ENCODE measurements around the gene KLK7. TPM values are rescaled to one million over a fixed set of nuclear protein-coding genes. Genes with fewer than 3 reads are reported as not detected.
"Not testable (repeated sequence)": the region's sequence is repeated elsewhere in the genome, so short reads cannot be mapped to it uniquely, and the experiment has no call there.

Gene KLK7
- polyA plus RNA-seq, 1 donor: 0.42 TPM

DNA sequence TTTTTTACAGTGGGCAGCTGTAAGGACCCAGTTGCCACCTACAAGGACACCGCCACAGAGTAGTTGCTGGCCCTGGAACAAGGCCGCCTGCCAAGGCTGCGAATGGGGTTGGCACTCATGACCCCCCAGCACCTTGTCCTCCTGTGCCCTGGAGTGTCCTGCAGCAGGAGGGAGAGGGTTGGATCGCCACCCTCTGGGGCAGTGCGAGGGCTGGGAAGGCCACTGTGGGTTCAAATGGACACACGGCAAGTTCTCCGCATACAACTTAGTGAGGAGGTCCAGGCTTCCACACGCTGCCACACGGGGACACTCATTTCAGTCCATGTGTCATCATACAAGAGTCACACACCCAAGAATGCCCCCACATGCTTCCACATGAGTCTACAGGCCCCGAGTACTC, 16.7 kb upstream of the KLK7 start:
- Histone ChIP-seq H3K27ac (ENCODE audit: low read length) (no peak overlapping the region), H3K4me3 (ENCODE audit: low read length) (no peak overlapping the region), H3K9me3 (ENCODE audit: control insufficient read depth, low read depth, low read length) (peaks cover 3% of the 10 kb centered on the region), H3K4me1 (ENCODE audit: control insufficient read depth, insufficient read depth, low read length) (no peaks in the 10 kb centered on the region), H3K36me3 (ENCODE audit: control insufficient read depth, insufficient read depth, low read length) (no peaks in the 10 kb centered on the region), H3K27me3 (ENCODE audit: control insufficient read depth, insufficient read depth, low read length) (peaks cover 19% of the 10 kb centered on the region)
- no CpG with 5 or more reads among the region's 10 CpGs for WGBS (ENCODE audit: insufficient coverage, low lambda C conversion rate)
- no peak for DNase-seq

DNA sequence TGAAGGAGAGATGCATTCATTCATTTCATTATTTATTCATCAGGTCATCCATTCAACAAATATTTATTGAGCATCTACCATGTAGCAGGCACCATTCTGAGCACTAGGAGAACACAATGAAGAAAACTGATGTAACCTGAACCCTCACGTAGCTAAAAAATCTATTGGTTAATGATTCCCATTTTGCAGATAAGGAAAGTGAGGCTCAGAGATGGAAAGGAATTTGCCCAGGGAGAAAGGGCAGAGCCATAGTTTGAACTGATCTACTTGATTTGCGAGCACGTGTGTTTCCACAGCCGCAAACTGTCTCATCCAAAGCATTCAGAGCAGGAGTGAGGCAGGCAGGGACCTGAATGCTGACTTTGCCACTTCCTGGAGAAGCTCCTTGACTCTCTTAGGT, 15.0 kb upstream of the KLK7 start:
- Histone ChIP-seq H3K4me1 (ENCODE audit: control insufficient read depth, insufficient read depth, low read length) (no peaks in the 10 kb centered on the region), H3K27ac (ENCODE audit: low read length) (no peak overlapping the region), H3K9me3 (ENCODE audit: control insufficient read depth, low read depth, low read length) (peaks cover 3% of the 10 kb centered on the region), H3K27me3 (ENCODE audit: control insufficient read depth, insufficient read depth, low read length) (peaks cover 19% of the 10 kb centered on the region), H3K4me3 (ENCODE audit: low read length) (no peak overlapping the region), H3K36me3 (ENCODE audit: control insufficient read depth, insufficient read depth, low read length) (no peaks in the 10 kb centered on the region)
- no peak for DNase-seq
- no CpG with 5 or more reads among the region's 4 CpGs for WGBS (ENCODE audit: insufficient coverage, low lambda C conversion rate)

DNA sequence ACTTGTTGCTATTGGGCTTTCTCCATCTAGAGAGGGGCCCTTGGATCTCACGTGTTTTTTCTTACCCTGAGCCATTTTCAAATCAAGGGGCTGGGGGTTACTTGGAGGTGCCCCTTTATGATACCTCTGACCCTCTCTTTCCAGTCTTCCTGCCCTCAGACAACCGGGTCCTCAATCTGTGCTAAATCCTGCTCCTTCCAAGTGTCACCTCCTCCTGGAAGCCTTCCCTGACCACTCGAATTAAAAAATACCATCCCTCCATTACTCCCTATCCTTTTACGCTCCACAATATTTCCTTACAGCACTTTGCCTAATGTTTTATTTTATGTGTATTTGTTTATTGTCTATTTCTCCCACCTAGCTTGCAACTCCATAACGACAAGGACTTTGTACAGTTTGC, 14.3 kb upstream of the KLK7 start:
- Histone ChIP-seq H3K4me1 (ENCODE audit: control insufficient read depth, insufficient read depth, low read length) (no peaks in the 10 kb centered on the region), H3K36me3 (ENCODE audit: control insufficient read depth, insufficient read depth, low read length) (no peaks in the 10 kb centered on the region), H3K4me3 (ENCODE audit: low read length) (no peak overlapping the region), H3K9me3 (ENCODE audit: control insufficient read depth, low read depth, low read length) (peaks cover 3% of the 10 kb centered on the region), H3K27ac (ENCODE audit: low read length) (no peak overlapping the region), H3K27me3 (ENCODE audit: control insufficient read depth, insufficient read depth, low read length) (peaks cover 19% of the 10 kb centered on the region)
- no CpG with 5 or more reads among the region's 5 CpGs for WGBS (ENCODE audit: insufficient coverage, low lambda C conversion rate)
- DNase-seq: no peak

DNA sequence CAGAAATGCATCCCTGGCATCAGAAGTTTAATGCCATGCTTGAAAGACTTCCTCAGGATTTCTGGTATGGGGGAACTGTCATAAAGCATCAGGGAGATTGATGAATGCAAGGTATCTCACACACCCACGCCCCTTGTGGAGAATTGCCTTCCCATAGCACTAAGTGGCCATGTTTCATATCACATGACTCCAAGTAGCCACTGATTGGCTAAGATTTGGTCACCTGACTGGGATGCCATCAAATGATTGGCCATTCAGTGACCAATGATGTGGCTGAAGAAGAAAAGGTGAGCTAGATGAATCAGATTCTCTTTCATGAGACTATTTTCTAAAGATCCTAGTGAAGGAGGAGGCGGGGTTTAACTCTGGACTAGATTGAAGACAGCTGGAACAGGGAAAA, 10.4 kb upstream of the KLK7 start:
- Histone ChIP-seq H3K27ac (ENCODE audit: low read length) (no peak overlapping the region), H3K4me3 (ENCODE audit: low read length) (no peak overlapping the region), H3K4me1 (ENCODE audit: control insufficient read depth, insufficient read depth, low read length) (no peaks in the 10 kb centered on the region), H3K27me3 (ENCODE audit: control insufficient read depth, insufficient read depth, low read length) (peaks cover 3% of the 10 kb centered on the region), H3K36me3 (ENCODE audit: control insufficient read depth, insufficient read depth, low read length) (no peaks in the 10 kb centered on the region), H3K9me3 (ENCODE audit: control insufficient read depth, low read depth, low read length) (no peaks in the 10 kb centered on the region)
- DNase-seq: no peak
- WGBS (ENCODE audit: insufficient coverage, low lambda C conversion rate): 100% methylated on average over 1 of the region's 2 CpGs

DNA sequence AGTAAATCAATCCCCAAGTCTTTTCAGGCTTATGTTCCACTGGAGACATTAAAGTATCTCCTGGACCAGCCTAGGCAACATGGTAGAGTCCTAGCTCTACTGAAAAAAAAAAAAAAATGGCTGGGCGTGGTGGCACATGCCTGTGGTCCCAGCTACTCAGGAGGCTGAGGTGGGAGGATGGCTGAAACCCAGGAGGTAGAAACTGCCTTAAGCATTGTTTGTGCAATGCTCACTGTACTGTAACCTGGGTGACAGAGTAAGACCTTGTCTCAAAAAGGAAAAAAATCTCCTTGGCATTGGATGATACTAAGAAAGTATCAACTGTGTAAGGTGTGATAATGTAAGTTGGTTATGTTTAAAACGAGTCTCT, 8.9 kb upstream of the KLK7 start:
- Histone ChIP-seq H3K27me3 (ENCODE audit: control insufficient read depth, insufficient read depth, low read length) (peaks cover 3% of the 10 kb centered on the region), H3K9me3 (ENCODE audit: control insufficient read depth, low read depth, low read length) (no peaks in the 10 kb centered on the region), H3K4me3 (ENCODE audit: low read length) (no peak overlapping the region), H3K27ac (ENCODE audit: low read length) (no peak overlapping the region), H3K36me3 (ENCODE audit: control insufficient read depth, insufficient read depth, low read length) (no peaks in the 10 kb centered on the region), H3K4me1 (ENCODE audit: control insufficient read depth, insufficient read depth, low read length) (no peaks in the 10 kb centered on the region)
- WGBS (ENCODE audit: insufficient coverage, low lambda C conversion rate): 75% methylated on average over 1 of the region's 2 CpGs
- no peak for DNase-seq

DNA sequence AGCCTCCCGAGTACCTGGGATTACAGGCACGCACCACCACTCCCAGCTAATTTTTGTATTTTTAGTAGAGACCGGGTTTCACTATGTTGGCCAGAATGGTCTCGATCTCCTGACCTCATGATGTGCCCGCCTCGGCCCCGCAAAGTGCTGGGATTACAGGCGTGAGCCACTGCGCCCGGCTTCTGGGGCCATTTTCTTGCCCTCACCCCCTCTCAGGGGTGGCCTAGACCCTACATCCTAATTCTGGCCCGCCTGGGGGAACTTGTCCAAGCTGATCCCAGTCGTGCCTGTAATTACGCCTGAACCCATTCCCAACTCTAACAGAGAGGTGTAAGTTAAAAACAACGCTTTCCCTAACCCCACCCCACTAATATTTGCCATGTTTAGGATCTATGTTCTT, 699 bp upstream of the KLK7 start:
- WGBS (ENCODE audit: insufficient coverage, low lambda C conversion rate): no CpG with 5 or more reads among the region's 14 CpGs

GRCh38 chr19:50982186-50982585, 1.5 kb downstream of the KLK7 start:
- no peak for DNase-seq
- H3K36me3 ChIP-seq (ENCODE audit: control insufficient read depth, insufficient read depth, low read length): no peaks in the 10 kb centered on the region
- peaks cover 7% of the 10 kb centered on the region for H3K27me3 ChIP-seq (ENCODE audit: control insufficient read depth, insufficient read depth, low read length)
- H3K9me3 ChIP-seq (ENCODE audit: control insufficient read depth, low read depth, low read length): no peaks in the 10 kb centered on the region
- H3K27ac ChIP-seq (ENCODE audit: low read length): no peak overlapping the region
- no peak overlapping the region for H3K4me3 ChIP-seq (ENCODE audit: low read length)
- no CpG with 5 or more reads among the region's 4 CpGs for WGBS (ENCODE audit: insufficient coverage, low lambda C conversion rate)
- H3K4me1 ChIP-seq (ENCODE audit: control insufficient read depth, insufficient read depth, low read length): no peaks in the 10 kb centered on the region

More for the DNA sequence above, 699 bp upstream of the KLK7 start:
- not testable (repeated sequence) for H3K4me3 ChIP-seq (ENCODE audit: low read length); H3K36me3 ChIP-seq (ENCODE audit: control insufficient read depth, insufficient read depth, low read length); DNase-seq; H3K4me1 ChIP-seq (ENCODE audit: control insufficient read depth, insufficient read depth, low read length); H3K27me3 ChIP-seq (ENCODE audit: control insufficient read depth, insufficient read depth, low read length); H3K9me3 ChIP-seq (ENCODE audit: control insufficient read depth, low read depth, low read length); H3K27ac ChIP-seq (ENCODE audit: low read length)

DNA sequence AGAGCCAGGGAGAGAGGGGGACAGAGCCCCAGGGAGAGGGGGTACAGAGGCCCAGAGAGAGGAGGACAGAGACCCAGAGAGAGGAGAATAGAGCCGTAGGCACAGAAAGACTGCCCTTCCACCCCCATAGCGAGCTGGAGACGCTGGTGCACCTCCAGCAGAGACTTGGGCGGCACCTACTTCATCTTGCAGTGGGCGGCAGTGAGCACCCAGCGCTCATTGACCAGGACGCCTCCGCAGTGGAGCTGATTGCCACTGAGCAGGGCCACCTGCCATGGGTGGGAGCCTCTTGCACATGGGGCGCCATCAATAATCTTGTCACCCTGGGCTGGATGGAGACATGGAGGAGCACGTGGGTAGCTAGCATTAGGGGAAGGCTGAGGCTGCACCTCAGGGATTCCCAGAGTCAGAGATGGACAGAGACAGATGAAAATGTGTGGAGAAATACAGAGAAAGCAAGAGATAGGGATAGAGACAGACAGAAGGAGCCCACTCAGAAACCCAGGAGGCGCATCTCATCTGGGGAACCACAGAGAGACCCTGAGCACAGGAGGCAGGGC, 2.0 kb downstream of the KLK7 start:
- H3K4me1 ChIP-seq (ENCODE audit: control insufficient read depth, insufficient read depth, low read length): no peaks in the 10 kb centered on the region
- DNase-seq: no peak
- H3K27ac ChIP-seq (ENCODE audit: low read length): no peak overlapping the region
- H3K27me3 ChIP-seq (ENCODE audit: control insufficient read depth, insufficient read depth, low read length): peaks cover 7% of the 10 kb centered on the region
- H3K36me3 ChIP-seq (ENCODE audit: control insufficient read depth, insufficient read depth, low read length): no peaks in the 10 kb centered on the region
- H3K9me3 ChIP-seq (ENCODE audit: control insufficient read depth, low read depth, low read length): no peaks in the 10 kb centered on the region
- WGBS (ENCODE audit: insufficient coverage, low lambda C conversion rate): 100% methylated on average over 1 of the region's 11 CpGs
- H3K4me3 ChIP-seq (ENCODE audit: low read length): no peak overlapping the region

DNA sequence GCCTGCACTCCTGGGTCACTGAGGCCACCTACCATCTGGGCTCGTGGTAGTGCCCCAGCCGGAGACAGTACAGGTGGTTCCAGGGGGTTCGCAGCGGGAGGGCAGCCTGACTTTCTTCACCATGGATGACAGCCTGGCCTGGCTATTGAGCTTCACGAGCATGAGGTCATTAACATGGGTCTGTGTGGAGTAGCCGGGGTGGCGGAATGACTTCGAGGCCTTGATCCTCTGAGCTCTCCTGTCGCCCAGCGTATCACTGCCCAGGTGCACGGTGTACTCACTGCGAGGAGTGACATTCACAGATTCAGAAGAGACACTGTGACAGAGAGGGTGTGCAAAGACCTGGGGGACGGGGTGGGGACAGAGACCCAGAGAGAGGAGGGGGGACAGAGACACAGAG, 3.5 kb downstream of the KLK7 start:
- DNase-seq: no peak
- Histone ChIP-seq H3K27ac (ENCODE audit: low read length) (no peak overlapping the region), H3K4me1 (ENCODE audit: control insufficient read depth, insufficient read depth, low read length) (no peaks in the 10 kb centered on the region), H3K27me3 (ENCODE audit: control insufficient read depth, insufficient read depth, low read length) (peaks cover 11% of the 10 kb centered on the region), H3K36me3 (ENCODE audit: control insufficient read depth, insufficient read depth, low read length) (no peaks in the 10 kb centered on the region), H3K9me3 (ENCODE audit: control insufficient read depth, low read depth, low read length) (no peaks in the 10 kb centered on the region), H3K4me3 (ENCODE audit: low read length) (no peak overlapping the region)
- WGBS (ENCODE audit: insufficient coverage, low lambda C conversion rate): 80% methylated on average over 1 of the region's 13 CpGs

DNA sequence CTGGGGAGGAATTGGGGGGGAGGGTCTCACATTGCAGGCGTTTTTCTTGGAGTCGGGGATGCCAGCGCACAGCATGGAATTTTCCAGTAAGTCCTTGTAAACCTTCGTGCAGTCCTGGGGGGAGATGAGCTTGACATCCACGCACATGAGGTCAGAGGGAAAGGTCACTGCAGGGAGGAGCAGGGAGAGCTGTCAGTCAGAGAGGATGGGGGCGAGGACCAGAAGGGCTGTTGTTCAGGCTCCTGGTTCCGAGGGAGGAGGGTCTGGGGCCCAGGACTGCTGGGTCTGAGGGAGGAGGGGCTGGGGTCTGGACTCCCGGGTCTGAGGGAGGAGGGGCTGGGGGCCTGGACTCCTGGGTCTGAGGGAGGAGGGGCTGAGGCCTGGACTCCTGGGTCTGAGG, 4.0 kb downstream of the KLK7 start:
- DNase-seq: no peak
- H3K9me3 ChIP-seq (ENCODE audit: control insufficient read depth, low read depth, low read length): no peaks in the 10 kb centered on the region
- H3K4me3 ChIP-seq (ENCODE audit: low read length): no peak overlapping the region
- no peaks in the 10 kb centered on the region for H3K4me1 ChIP-seq (ENCODE audit: control insufficient read depth, insufficient read depth, low read length)
- peaks cover 11% of the 10 kb centered on the region for H3K27me3 ChIP-seq (ENCODE audit: control insufficient read depth, insufficient read depth, low read length)
- H3K27ac ChIP-seq (ENCODE audit: low read length): no peak overlapping the region
- no peaks in the 10 kb centered on the region for H3K36me3 ChIP-seq (ENCODE audit: control insufficient read depth, insufficient read depth, low read length)
- no CpG with 5 or more reads among the region's 8 CpGs for WGBS (ENCODE audit: insufficient coverage, low lambda C conversion rate)

DNA sequence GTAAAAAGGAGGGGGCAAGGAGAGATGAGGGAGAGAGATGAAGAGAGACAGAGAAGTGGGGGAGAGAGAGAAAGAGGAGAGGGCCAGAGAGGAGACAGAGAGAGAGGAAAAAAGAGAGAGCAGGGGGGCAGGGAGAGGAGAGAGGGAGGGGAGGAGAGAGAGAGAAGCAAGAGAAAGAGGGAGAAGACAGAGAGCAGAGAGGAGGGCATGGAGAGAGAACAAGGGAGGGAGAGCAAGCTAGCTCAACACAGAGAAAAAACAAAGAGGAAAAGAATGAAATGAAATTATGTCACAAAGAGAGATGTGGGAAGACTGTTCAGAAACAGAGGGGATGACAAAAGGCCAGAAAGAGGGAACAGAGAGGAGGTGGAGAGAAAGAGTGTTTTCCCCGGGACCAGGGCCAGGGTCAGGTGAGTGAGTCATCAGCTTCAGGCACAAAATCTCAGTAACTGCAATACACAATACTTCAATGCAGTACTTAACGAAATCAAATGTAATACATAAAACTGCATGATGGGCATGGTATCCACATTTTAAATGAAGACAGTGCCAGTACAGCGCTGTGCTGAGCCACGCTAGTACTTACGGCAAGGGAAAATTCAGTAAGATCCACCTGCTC, 4.8 kb downstream of the KLK7 start:
- Histone ChIP-seq H3K9me3 (ENCODE audit: control insufficient read depth, low read depth, low read length) (no peaks in the 10 kb centered on the region), H3K36me3 (ENCODE audit: control insufficient read depth, insufficient read depth, low read length) (no peaks in the 10 kb centered on the region), H3K27ac (ENCODE audit: low read length) (no peak overlapping the region), H3K4me1 (ENCODE audit: control insufficient read depth, insufficient read depth, low read length) (no peaks in the 10 kb centered on the region), H3K4me3 (ENCODE audit: low read length) (no peak overlapping the region), H3K27me3 (ENCODE audit: control insufficient read depth, insufficient read depth, low read length) (peaks cover 7% of the 10 kb centered on the region)
- no CpG with 5 or more reads among the region's 5 CpGs for WGBS (ENCODE audit: insufficient coverage, low lambda C conversion rate)
- no peak for DNase-seq
